HS-27A (cell line): ENCODE results near the gene ZNF74.

Experiments
- DNase-seq: peaks from one replicate; pipeline ENCODE4 v3.0.0-alpha.2; 2012; ENCODE audit warnings: low read depth, missing footprints

The ZNF74 gene

DNA sequence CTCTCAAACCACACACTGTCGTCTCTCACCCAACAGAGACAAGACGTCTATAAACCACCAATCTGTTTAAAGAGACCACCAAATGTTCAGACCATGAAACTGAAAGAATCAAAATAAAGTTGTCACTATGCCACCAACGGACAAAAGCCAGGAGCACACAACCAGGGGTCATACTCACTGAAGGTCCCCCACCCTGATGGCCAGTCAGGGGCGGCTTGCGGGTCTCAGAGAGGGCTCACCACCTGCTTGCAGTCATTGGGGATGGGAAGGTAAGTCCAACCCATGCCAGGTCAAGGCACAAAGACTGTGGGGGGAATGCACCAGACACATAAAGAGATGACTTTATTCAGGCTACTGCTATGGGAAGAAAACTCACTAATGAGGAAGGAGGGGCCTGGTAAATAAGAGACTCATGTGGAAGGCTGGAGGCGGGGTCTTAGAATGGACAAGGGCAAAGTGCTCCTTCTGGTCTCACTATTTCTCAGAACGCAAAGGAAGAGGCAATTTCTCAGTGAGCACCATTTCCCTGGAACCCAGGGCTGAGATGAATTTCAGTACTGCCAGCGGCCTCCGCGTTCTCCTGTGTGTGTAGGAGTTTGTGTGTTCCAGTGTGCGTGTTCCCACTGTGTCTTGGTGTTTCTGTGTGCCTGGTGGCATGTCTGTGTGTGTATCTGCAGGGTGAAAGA, 26.3 kb downstream of the ZNF74 start:
- DNase-seq, result no peak

DNA sequence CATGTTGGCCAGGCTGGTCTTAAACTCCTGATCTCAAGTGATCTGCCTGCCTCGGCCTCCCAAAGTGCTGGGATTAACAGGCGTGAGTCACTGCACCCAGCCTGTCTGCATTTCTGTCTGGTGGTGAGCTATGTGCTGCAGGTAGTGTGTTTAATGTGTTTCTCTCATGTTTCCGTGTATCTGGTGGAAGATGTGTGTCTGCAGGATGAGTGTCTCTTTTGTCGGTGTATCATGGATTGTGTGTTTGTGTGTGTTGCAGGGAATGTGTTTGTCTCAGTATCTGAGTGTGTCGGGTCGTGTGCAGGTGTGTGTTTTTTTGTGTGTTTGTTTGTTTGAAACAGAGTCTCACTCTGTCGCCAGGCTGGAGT, 27.5 kb downstream of the ZNF74 start:
- DNase-seq, result no peak

DNA sequence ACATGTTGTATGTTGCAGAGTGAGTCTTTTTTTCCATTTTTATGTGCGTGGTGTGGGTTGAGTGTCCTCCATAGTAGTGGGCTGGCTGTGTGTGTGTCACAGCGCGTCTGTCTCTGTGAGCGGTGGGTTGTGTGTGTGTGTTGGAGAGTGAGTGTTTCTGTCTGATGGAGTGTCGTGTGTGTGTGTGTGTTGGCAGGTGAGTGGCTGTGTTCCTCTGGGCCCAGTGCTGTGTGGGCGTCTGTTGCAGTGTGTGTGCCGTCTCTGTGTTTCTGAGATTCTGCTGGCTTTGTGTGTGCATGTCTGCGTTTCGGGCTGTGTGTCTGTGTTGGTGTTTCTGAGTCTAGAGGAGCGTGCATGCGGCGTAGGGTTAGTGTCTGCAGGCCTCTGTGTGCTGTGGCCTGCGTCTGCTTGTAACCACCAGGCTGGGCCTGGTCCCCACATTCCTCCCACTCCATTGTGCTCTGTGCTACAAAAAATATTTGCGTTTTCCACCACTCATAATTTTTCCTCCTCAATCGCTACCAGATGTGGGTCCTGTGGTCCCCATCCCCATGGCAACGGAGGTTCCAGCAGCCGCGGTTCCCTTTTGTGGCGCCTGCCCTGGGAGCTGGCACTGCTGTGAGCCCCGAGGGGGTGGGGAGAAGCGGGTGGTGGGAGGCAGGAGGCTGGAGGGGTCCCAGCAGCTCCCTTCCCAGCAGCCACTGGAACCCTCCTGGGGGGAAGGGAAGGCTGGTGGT, 28.5 kb downstream of the ZNF74 start:
- DNase-seq, result no peak

DNA sequence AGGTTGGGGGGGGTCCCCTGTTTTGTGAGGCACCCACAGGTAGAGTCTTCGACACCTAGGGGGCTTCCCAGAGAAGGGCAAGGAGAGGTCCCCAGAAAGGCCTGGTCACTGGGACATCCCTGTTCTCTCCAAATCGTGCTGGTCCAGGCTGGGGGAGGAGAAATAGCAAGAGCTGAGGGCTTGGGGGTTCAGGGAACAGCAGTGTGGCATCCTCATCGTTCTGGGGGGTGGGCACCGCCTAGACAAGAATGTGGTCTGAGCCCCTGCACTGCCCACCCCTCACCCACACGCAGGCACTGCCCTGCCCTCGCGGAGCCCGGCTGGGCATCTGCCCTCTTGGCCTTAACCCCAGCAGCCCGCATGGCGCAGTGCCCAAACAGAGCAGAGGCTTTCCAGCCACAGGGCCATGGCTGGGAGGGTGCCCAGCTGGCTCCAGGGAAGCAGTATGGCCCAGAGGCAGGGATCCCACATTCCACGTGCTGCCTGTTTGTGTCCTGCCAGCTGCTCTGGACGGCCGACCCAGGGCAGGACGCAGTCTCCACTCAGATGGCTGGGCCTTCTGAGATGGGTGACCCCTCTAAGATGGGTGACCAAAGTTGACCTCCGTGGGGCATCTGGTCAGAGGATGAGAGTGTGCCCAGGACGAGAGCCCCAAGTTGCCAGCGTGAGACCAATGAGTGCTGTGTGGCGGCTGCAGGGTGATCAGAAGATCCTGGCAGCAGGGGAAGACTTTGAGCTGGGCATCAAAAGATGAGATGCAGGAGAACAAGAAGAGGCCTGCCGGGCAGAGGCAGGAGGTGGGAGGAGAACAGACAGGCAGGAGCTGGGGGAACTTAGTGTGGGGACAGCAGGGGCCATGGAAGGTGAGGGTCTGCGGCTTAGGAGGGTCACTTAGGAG, 29.3 kb downstream of the ZNF74 start:
- no peak for DNase-seq

DNA sequence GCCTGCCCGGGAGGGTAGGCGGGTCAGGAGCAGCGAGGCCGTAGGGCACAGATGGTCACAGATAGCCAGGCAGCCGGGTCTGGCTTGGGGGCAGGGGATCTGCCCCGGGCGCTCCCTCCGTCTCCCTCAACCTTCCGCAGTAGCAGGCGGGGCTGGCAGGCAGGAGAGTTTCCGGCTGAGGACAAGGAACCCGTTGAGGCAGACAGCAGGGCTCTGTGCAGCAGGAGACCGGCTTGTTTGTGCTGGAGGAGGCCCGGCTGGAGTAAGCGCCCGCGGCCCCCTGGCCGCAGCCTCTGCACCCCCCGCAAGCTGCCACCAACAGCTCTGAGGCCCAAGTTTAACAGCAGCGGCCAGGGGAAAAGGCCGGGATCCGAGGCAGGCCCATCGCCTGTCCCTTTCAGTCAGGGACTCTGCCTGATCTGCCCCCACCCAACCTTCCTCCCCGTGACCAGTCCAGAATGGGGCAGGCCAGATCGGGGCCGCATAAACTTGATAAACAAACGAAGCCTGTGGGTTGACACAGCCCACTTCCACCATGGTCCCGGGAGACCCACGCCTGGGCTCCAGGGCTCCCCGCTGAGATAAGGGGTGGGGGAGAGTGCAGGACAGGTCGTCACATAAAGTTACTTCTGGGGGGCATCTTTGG, 30.1 kb downstream of the ZNF74 start:
- DNase-seq, result no peak

- no peak for DNase-seq
Observed at GRCh38 chr22:20424568-20424931, 30.6 kb downstream of the ZNF74 start.

DNA sequence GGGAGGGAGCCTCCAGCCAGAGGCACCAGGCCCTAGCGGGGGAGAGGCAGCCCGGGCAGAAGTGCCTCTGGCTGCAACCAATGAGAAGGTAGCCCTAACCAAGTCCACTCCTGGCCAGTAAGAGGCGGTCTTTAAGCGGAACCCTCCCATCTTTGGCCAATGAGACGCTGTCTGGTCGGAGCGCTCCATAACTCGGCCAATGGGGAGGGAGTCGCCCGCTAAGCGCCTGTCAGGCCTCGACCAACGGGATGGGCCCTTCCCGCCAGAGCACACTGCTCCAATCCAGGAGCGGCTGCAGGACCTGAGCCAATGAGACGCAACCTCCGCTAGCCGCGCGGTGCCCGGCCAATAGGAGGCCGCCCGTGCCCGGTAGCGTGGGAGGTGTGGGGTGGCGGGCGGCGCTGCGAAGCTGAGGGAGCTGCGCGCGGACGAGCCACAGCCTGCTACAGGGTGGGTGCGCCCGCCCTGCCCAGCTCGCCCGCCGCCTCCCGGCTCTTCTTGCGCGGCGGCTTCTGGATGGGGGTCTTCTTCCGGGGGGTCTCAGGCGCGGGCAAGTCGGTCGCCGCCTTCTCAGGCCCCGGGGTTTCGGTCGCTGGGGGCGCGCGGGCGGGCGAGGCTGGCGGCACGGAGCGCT, 31.1 kb downstream of the ZNF74 start:
- no peak for DNase-seq

DNA sequence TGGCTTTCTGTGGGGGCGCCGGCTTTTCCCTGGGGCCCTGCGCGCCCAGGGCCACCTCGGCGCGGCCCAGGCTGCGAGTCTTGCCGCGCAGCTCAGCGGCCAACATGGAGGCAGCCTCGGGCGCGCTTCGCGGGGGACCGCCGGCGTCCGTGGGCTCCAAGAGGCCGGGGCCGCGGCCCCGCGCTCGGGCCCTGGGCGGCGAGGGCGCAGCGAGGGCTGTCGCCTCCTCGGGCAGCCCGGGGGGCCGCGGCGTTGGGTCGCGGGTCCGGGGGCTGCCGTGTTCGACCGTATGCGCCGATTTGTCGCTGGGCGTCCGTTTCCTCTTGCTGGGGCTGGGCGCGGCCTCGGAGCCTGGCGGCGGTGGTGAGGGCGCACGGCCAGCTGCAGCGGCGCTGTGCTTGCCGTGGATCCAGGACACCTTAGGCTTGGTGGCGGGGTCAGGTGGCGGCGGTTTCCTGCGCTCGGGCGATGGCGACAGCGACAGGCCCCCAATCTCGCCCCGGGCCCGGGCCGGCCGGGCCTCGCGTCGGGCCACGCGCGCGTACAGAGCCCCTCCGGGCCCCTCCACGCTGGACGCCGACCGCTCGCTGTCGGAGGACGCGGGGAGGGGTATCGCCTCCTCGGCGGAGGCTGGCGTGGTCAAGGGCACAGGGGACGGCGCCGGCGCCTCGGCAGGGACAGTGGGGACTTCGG, 31.8 kb downstream of the ZNF74 start:
- DNase-seq, result no peak

- no peak for DNase-seq
Observed at GRCh38 chr22:20426259-20426615, 32.3 kb downstream of the ZNF74 start.

- no peak for DNase-seq
Observed at GRCh38 chr22:20427104-20427944, 33.4 kb downstream of the ZNF74 start.

DNA sequence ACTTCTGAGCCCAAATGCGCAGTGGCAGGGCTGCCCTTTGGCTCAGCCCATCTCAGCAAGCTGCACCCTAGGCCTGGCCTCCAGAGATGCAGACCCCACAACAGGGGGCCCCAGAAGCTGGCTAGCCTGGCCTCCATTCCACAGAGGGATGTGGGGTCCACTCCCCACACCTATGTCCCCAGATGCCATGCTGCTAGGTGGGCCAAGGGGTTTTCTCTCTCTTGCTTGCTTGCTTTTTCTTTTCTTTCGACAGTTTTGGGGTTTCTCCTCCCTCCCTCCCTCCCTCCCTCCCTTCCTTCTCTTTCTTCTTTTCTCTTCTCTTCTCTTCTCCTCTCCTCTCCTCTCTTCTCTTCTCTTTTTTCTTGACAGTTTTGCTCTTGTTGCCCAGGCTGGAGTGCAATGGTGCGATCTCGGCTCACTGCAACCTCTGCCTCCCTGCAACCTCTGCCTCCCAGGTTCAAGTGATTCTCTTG, 34.0 kb downstream of the ZNF74 start:
- DNase-seq, result no peak

- DNase-seq, result no peak
Observed at GRCh38 chr22:20428496-20429253, 34.7 kb downstream of the ZNF74 start.

DNA sequence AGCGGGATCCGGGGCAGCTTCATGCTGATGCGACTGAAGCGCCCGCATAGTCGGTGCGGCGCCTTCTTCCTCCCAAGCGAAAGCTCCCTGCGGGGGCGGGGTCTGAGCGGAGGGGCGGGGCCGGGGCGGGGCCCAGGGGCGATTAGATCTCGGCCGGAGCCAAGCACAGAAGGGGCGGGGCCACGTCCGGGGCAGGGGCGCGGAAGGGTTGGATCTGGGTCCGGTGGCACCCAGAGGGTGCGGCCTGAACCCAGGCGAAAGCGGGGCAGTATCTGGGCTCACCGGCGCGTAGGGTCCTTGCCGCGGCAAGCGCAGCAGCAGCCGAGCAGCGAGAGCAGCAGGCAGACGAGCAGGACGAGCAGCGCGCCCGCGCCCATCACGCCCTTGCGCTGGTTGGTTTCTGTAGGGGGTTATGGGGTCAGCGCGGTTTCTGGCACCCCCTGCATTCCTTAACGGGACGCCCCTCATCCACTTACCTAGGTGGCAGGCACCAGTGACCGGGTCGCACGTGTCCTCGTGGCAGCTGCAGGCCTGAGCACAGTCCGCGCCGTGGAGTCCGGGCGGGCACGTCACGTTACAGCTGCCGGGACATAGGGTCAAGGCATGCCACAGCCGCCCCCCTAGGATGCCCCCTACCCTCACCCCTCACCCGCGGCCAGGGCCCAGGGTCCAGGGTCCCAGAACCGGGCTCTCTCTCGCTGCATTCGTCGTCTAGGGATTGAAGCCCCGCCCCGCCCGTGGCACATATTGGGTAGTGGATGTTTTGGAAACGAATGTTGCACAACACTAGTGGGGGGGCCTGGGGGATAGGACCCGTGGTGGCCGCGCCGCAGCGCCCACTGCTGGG, 35.5 kb downstream of the ZNF74 start:
- DNase-seq, result no peak

DNA sequence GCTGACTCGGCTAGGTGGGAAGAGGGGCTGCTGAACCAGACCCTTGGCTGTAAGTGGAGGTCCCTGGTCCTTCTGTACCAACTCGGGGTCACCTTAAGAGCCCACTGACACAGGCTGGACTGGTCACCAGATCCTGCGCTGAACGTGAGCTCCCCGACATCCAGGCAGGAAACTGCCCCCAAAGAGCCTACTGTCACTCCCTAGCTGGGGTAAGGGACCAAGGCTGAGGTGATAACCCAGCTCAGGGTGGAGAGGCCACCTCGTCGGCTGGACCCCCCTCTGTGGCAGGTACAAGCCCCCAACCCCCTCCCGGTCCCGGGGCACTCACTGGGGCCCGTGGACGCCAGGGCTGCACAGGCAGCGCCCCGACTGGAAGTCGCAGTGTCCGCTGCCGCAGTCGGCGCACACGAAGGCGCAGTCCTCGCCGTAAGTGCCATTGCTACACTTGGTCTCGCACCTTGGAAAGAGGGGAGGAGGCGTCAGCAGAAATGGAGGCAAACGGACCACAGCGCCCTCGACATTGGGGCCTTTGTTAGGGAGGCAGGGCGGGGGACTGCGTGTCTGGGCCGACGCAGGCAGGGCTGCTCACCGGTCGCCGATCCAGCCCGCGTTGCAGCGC, 36.3 kb downstream of the ZNF74 start:
- no peak for DNase-seq

GRCh38 chr22:20430720-20431510, 37.0 kb downstream of the ZNF74 start:
- DNase-seq, result no peak

DNA sequence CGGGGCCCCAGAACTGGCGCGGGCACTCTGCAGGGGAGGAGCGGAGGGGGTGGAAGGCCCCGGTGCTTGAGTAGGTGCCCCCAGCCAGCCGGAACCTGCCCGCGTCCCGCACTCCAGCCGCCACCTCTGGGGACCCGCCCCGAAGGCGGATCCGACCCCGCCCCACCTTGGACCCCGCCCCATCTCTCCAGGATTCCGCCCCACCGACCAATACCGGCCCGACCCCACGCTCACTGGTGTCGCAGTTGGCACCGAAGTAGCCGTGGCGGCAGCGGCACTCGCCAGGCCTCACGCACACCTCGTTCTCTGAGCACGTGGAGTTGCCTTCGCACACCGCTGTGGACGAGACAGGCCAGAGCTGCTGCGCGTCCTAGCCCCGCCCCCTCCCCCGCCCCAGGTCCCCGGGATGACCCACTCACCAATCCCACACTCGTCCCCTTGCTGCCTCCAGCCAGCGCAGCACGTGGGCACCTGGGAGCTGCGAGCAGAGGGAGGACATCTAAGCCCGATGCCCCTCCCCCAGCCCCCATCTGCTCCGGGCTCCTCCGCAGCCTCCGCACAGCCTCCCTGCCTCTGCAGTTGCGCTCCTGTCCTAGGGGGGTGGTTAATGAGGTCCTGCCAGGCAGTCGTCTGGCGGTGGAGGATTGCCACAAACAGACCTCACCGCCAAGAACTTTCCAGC, 37.7 kb downstream of the ZNF74 start:
- no peak for DNase-seq

DNA sequence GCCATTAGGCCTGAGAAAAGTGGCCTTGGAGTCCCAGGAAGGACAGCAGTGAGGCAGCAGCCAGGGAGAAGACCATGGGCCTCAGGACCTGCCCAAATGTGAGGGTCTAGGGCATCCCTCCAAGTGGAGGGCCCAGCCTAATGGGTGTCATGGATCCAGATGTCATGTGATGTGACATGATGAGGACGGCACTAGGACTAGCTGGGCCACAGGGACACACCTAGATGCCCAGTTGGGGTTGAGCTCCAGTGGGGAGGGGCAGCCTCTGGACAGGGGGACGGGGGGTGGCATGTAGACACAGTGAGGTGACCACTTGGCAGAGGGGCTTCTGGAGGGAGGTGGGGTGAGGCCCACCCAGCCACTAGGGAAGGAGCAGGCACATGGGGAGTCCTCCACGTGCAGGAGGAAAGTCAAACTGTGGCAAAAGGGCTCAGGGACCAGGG, 38.3 kb downstream of the ZNF74 start:
- no peak for DNase-seq
